Measurements from ENCODE around the gene DLGAP4. TPM values are rescaled to one million over a fixed set of nuclear protein-coding genes. Genes with fewer than 3 reads are reported as not detected.

Gene DLGAP4
- total RNA-seq, 3 donors from 2014 or later, result 22.0 to 26.9 (median 24.0) TPM

DNA sequence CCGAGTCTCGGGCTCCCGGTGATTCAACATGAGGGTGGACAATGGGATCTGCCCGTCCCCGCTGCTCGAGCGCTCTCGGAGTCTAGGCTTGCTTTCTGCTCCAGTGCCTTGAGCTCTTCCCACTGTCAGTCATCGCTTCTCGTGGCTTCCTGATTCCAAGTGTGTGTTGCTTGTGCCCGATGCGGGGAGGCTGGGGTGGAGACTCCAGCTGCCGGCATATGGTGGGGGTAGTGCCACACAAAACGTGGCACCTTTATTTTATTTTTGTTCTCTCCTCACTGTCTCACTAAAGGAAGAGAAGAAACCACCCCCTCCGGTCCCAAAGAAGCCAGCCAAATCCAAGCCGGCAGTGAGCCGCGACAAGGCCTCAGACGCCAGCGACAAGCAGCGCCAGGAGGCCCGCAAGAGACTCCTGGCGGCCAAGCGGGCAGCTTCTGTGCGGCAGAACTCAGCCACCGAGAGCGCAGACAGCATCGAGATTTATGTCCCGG, 220.4 kb downstream of the DLGAP4 start:
- H3K4me1 ChIP-seq, result no peaks in the 10 kb centered on the region
- H3K27me3 ChIP-seq, result no peaks in the 10 kb centered on the region
- H3K9me3 ChIP-seq, result no peaks in the 10 kb centered on the region
- H3K27ac ChIP-seq, result no peak overlapping the region
- no peak for TF ChIP-seq POLR2A (IDR thresholded peaks at IDR 0.05)
- no peak for TF ChIP-seq POLR2AphosphoS5 (IDR thresholded peaks at IDR 0.05)
- TF ChIP-seq, protein P1, sequence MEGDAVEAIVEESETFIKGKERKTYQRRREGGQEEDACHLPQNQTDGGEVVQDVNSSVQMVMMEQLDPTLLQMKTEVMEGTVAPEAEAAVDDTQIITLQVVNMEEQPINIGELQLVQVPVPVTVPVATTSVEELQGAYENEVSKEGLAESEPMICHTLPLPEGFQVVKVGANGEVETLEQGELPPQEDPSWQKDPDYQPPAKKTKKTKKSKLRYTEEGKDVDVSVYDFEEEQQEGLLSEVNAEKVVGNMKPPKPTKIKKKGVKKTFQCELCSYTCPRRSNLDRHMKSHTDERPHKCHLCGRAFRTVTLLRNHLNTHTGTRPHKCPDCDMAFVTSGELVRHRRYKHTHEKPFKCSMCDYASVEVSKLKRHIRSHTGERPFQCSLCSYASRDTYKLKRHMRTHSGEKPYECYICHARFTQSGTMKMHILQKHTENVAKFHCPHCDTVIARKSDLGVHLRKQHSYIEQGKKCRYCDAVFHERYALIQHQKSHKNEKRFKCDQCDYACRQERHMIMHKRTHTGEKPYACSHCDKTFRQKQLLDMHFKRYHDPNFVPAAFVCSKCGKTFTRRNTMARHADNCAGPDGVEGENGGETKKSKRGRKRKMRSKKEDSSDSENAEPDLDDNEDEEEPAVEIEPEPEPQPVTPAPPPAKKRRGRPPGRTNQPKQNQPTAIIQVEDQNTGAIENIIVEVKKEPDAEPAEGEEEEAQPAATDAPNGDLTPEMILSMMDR (IDR thresholded peaks at IDR 0.05), result no peak
- H3K4me3 ChIP-seq, result no peak overlapping the region
- peaks cover 6% of the 10 kb centered on the region for H3K36me3 ChIP-seq
- intact Hi-C loops (cut with DNase I; ENCODE audit: low total_unique reads), result no loop called here
- no peak for DNase-seq (ENCODE audit: low spot score in 2 of 2)

DNA sequence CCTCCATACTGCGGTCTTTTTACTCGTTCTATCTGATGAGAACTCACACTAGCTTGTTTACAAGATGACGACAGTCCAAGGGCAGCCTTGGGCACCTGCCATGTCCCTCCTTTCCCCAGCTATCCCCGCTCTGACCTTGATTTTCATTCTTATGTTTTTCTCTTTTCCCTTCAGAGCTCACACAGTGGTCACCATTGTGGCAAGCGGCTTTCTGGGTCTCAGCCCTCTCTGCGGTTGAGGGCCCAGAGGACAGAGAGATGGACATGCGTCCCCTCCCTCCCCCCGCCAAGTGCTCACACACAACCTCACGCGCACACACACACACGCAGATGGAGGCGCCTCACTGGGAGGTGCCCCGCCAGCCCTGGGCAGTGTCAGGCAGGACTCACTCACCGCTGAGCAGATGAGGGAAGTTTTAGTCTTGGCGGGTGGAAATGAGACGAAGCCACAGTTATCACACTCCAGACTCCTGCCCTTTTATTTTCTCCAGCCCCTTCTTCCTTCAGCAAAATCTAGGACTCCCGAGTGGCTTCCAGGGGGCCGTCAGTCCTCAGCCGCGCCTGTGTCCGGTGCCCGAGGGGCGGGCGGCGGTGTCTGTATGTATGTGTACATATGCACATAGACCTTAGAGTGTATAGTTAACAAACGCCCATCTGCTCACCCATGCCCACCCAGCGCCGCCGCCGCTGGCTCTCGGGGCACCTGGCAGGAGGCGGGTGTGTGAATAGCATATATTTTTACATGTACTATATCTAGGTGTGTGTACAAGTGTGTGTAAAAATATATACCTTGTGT, 221.4 kb downstream of the DLGAP4 start:
- Histone ChIP-seq H3K4me3 (no peak overlapping the region), H3K27ac (no peak overlapping the region), H3K27me3 (no peaks in the 10 kb centered on the region), H3K4me1 (no peaks in the 10 kb centered on the region), H3K36me3 (peaks cover 6% of the 10 kb centered on the region), H3K9me3 (no peaks in the 10 kb centered on the region)
- no peak for DNase-seq (ENCODE audit: low spot score in 2 of 2)
- TF ChIP-seq, protein P1 (IDR thresholded peaks at IDR 0.05), result no peak
- TF ChIP-seq POLR2A (IDR thresholded peaks at IDR 0.05) (no peak), POLR2AphosphoS5 (IDR thresholded peaks at IDR 0.05) (no peak)
- intact Hi-C loops (cut with DNase I; ENCODE audit: low total_unique reads), result no loop called here

DNA sequence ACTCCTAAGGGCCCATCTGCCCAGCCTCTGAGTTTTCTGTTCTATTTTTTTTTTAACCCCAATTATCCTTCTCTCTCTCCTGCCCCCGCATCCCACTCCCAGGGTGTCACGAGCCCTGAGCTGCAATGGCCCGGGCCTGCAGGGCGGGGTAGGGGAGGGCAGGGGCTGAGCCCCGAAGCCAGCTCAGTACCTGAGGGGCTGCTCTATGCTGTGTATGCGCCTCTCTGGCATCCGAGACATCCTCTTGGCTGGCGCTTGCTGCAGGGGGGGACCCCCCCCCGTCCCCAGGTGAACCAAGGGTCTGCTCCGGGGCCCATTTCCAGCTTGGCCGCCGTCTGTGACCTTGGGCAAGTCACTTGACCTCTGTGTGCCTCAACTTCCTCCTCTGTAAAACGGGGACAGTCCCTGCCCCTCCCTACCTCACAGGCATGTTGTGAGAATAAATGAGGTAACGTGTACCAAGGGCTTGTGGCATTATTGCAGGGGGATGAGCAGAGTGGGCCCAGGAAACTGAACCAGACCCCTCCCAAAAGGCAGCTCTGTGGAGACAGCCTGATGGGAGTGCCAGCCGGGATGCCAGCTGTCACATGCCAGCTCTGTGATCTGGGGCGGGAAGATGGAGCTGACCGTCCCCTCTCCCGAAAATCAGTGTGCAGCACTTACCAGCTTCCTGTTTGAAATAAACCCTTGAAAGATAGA, 222.2 kb downstream of the DLGAP4 start:
- TF ChIP-seq, protein P1 (IDR thresholded peaks at IDR 0.05), result no peak
- TF ChIP-seq POLR2A (IDR thresholded peaks at IDR 0.05), result no peak
- no peak for TF ChIP-seq POLR2AphosphoS5 (IDR thresholded peaks at IDR 0.05)
- H3K27me3 ChIP-seq, result no peaks in the 10 kb centered on the region
- H3K27ac ChIP-seq, result no peak overlapping the region
- H3K4me1 ChIP-seq, result no peaks in the 10 kb centered on the region
- H3K4me3 ChIP-seq, result no peak overlapping the region
- no peaks in the 10 kb centered on the region for H3K9me3 ChIP-seq
- intact Hi-C loops (cut with DNase I; ENCODE audit: low total_unique reads), result no loop called here
- H3K36me3 ChIP-seq, result peaks cover 6% of the 10 kb centered on the region
- DNase-seq (ENCODE audit: low spot score in 2 of 2), result no peak

DNA sequence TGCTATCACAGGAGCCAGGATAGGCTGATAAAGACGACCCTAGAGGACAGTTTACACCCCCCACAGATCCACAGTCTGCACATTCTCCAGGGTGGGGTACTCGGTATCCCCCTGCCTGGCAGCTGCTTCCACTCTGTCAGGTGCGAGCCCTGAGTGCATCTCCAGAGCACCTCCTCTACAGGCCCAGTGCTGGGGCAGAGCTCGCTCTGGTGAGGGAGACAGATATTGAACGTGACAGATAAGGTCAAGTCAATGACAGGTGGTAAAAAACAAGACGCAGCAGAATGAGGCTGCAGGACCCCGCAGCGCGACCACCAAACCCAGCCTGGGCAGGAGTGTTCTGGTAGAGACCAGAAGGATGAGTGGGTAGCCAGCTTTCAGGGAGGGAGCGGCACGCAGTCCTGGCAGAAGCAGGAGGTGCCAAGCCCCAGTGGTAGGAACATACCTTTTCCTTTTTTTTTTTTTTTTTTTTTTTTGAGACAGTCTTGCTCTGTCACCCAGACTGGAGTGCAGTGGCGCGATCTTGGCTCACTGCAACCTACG, 222.8 kb downstream of the DLGAP4 start:
- H3K27ac ChIP-seq, result no peak overlapping the region
- no peaks in the 10 kb centered on the region for H3K27me3 ChIP-seq
- no peaks in the 10 kb centered on the region for H3K9me3 ChIP-seq
- no peaks in the 10 kb centered on the region for H3K4me1 ChIP-seq
- TF ChIP-seq, protein P1 (IDR thresholded peaks at IDR 0.05), result no peak
- no peak overlapping the region for H3K4me3 ChIP-seq
- peaks cover 6% of the 10 kb centered on the region for H3K36me3 ChIP-seq
- DNase-seq (ENCODE audit: low spot score in 2 of 2), result no peak
- intact Hi-C loops (cut with DNase I; ENCODE audit: low total_unique reads), result no loop called here

DNA sequence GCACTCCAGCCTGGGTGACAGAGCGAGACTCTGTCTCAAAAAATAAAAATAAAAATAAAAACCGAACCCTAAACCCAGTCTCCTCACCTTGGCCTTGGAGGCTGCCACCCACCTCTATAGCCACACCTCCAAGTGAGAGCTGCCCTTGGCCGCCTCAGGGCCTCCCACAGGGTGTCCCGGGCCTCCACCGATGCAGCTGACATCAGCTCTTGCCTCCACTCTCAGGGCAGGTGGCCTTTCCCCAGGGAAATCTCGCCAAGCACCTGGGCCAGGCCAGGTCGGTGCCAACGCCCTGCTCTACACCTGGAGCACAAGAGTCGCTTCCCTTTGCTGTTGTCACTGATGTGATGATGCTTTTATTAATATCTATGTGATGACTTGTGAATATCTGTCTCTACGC, 226.2 kb downstream of the DLGAP4 start:
- Histone ChIP-seq H3K4me3 (no peak overlapping the region), H3K9me3 (no peaks in the 10 kb centered on the region), H3K27me3 (no peaks in the 10 kb centered on the region), H3K4me1 (no peaks in the 10 kb centered on the region), H3K27ac (no peak overlapping the region), H3K36me3 (peaks cover under 1% of the 10 kb centered on the region)
- TF ChIP-seq POLR2AphosphoS5 (IDR thresholded peaks at IDR 0.05) (no peak), POLR2A (IDR thresholded peaks at IDR 0.05) (no peak)
- no peak for DNase-seq (ENCODE audit: low spot score in 2 of 2)
- intact Hi-C loops (cut with DNase I; ENCODE audit: low total_unique reads), result no loop called here

Data from breast epithelium (tissue), 4 donors.